HEK293T (cell line): Measurements from ENCODE around the gene UCP2.
A peak's percentile ranks its signal among the peaks of the same experiment; 100 is the strongest.

Source experiments
- CTCF ChIA-PET: fragments of 350-600 bp; formaldehyde crosslinking; extraction: SDS; loops from one replicate; lab custom pipeline; 2021; ENCODE audit warnings: antibody characterized with exemption, inconsistent platforms; lab: Yijun Ruan, JAX
- POLR2A ChIA-PET: fragments of 350-600 bp; formaldehyde crosslinking; extraction: SDS; loops from one replicate; lab custom pipeline; 2020; ENCODE audit warnings: antibody characterized with exemption, inconsistent platforms; lab: Yijun Ruan, JAX
- DNase-seq: peaks from one replicate; pipeline ENCODE4 v3.0.0; 2012; ENCODE audit warnings: mixed read lengths; ENCODE audit errors: extremely low spot score
- ARNT ChIP-seq: fragments of 450-650 bp; IDR thresholded peaks from 2 replicates; pipeline ENCODE4 v1.6.1; 2017; ENCODE audit warnings: mild to moderate bottlenecking
- BHLHE40 ChIP-seq: fragments of 450-650 bp; IDR thresholded peaks from 2 replicates; pipeline ENCODE4 v1.6.1; 2016; ENCODE audit warnings: mild to moderate bottlenecking, moderate library complexity, borderline replicate concordance
- CTBP1 ChIP-seq: fragments of 450-650 bp; IDR thresholded peaks from 2 replicates; pipeline ENCODE4 v1.6.1; 2016; ENCODE audit warnings: borderline replicate concordance
- ELF4 ChIP-seq: fragments of 450-650 bp; IDR thresholded peaks from 2 replicates; pipeline ENCODE4 v1.6.1; 2017; ENCODE audit warnings: antibody characterized with exemption
- FOXA1 ChIP-seq: fragments of 450-650 bp; IDR thresholded peaks from 2 replicates; pipeline ENCODE4 v1.6.1; 2016; ENCODE audit warnings: mild to moderate bottlenecking
- FOXK2 ChIP-seq: fragments of 450-650 bp; IDR thresholded peaks from 2 replicates; pipeline ENCODE4 v1.6.1; 2016; ENCODE audit warnings: mild to moderate bottlenecking
- FOXM1 ChIP-seq: fragments of 450-650 bp; IDR thresholded peaks from 2 replicates; pipeline ENCODE4 v1.6.1; 2017; ENCODE audit warnings: mild to moderate bottlenecking, borderline replicate concordance
- HDGF ChIP-seq: fragments of 450-650 bp; IDR thresholded peaks from 2 replicates; pipeline ENCODE4 v1.6.1; 2017; ENCODE audit warnings: antibody characterized with exemption, borderline replicate concordance
- L3MBTL2 ChIP-seq: fragments of 450-650 bp; conservative IDR thresholded peaks from 2 replicates; pipeline ENCODE4 v1.6.1; 2016; ENCODE audit warnings: mild to moderate bottlenecking
- LEF1 ChIP-seq: fragments of 450-650 bp; IDR thresholded peaks from 2 replicates; pipeline ENCODE4 v1.6.1; 2017; ENCODE audit warnings: mild to moderate bottlenecking, borderline replicate concordance
- NFRKB ChIP-seq: fragments of 450-650 bp; IDR thresholded peaks from 2 replicates; pipeline ENCODE4 v1.6.1; 2016; ENCODE audit warnings: mild to moderate bottlenecking, moderate library complexity
- PKNOX1 ChIP-seq: fragments of 450-650 bp; IDR thresholded peaks from 2 replicates; pipeline ENCODE4 v1.6.1; 2016
- SP1 ChIP-seq: fragments of 450-650 bp; IDR thresholded peaks from 2 replicates; pipeline ENCODE4 v1.6.1; 2017
- SUZ12 ChIP-seq: fragments of 450-650 bp; IDR thresholded peaks from 2 replicates; pipeline ENCODE4 v1.6.1; 2016; ENCODE audit warnings: mild to moderate bottlenecking
- TARDBP ChIP-seq: fragments of 450-650 bp; IDR thresholded peaks from 2 replicates; pipeline ENCODE4 v1.6.1; 2016
- ZNF384 ChIP-seq: fragments of 450-650 bp; IDR thresholded peaks from 2 replicates; pipeline ENCODE4 v1.6.1; 2016

The UCP2 gene

GRCh38 chr11:73982595-73982989 lies at the start of gene UCP2:
TSS of gene UCP2 (minus strand) at chr11:73982843. CDS start at chr11:73978378, 4,465 bp downstream.
- TF ChIP-seq SP1 (no peak), BHLHE40 (no peak), CTBP1 (peak; percentile 30; the same call in 1 of the 2 replicates)
- peak; percentile 88 for DNase-seq
- CTCF ChIA-PET = no interaction called here
- POLR2A ChIA-PET = interaction anchor here (0.6 to 2.5 kb wide), 22 partner anchors 8 to 610 kb away, joined by 3 to 16 read pairs (median 4); partner anchors contain the start of genes C2CD3, FAM168A, LIPT2 and POLD3

GRCh38 chr11:74030723-74031676 lies 48.4 kb upstream of the UCP2 start:
- CTCF ChIA-PET = no interaction called here
- TF ChIP-seq BHLHE40 (no peak), ELF4 (no peak), CTBP1 (no peak), FOXM1 (no peak), L3MBTL2 (no peak), SP1 (no peak), NFRKB (no peak), LEF1 (no peak), PKNOX1 (no peak), SUZ12 (no peak), ARNT (no peak), HDGF (no peak)
- no peak for DNase-seq
- POLR2A ChIA-PET = no interaction called here

- no peak for DNase-seq
- TF ChIP-seq FOXM1 (no peak), ARNT (no peak), CTBP1 (no peak), L3MBTL2 (no peak), SUZ12 (no peak), ELF4 (no peak), FOXA1 (no peak), LEF1 (no peak), TARDBP (no peak), PKNOX1 (no peak), FOXK2 (no peak), BHLHE40 (no peak), SP1 (no peak), ZNF384 (no peak), NFRKB (no peak)
- ChIA-PET POLR2A (no interaction called here), CTCF (no interaction called here)
Measured at GRCh38 chr11:74025467-74026166, 43.0 kb upstream of the UCP2 start.

- POLR2A ChIA-PET = no interaction called here
- CTCF ChIA-PET = no interaction called here
- TF ChIP-seq LEF1 (no peak), CTBP1 (no peak), FOXA1 (no peak), L3MBTL2 (no peak), BHLHE40 (no peak), SP1 (no peak)
- no peak for DNase-seq
Measured at GRCh38 chr11:74024261-74025029, 41.8 kb upstream of the UCP2 start.

- POLR2A ChIA-PET = interaction anchor here (1.0 kb wide), 1 partner anchor 41 kb away, joined by 3 read pairs; the partner anchor contains the start of gene UCP2
- CTCF ChIA-PET = no interaction called here
- no peak for DNase-seq
- TF ChIP-seq ELF4 (no peak), TARDBP (no peak), BHLHE40 (no peak), ARNT (no peak), SUZ12 (no peak), PKNOX1 (no peak), CTBP1 (no peak), FOXA1 (no peak), LEF1 (no peak), FOXK2 (no peak), HDGF (no peak)
Measured at GRCh38 chr11:74023276-74023675, 40.6 kb upstream of the UCP2 start.
